GM03348 (cell line): ENCODE results near the gene XPC.

Experiments
- DNase-seq: peaks from one replicate; pipeline ENCODE4 v3.0.0; 2012; ENCODE audit warnings: low spot score

Gene XPC

GRCh38 chr3:14147617-14148016 lies 30.8 kb downstream of the XPC start:
- no peak for DNase-seq

- no peak for DNase-seq
Measured at GRCh38 chr3:14147066-14147435, 31.4 kb downstream of the XPC start.

- no peak for DNase-seq
Measured at GRCh38 chr3:14146381-14147065, 31.9 kb downstream of the XPC start.

- DNase-seq, result no peak
Measured at GRCh38 chr3:14145670-14146380, 32.6 kb downstream of the XPC start.

- DNase-seq, result peak; percentile 24
Measured at GRCh38 chr3:14145236-14145635, 33.2 kb downstream of the XPC start.

GRCh38 chr3:14144423-14145075 lies 33.9 kb downstream of the XPC start:
- peak; percentile 93 for DNase-seq

GRCh38 chr3:14143271-14144225 lies 34.9 kb downstream of the XPC start:
- peak; percentile 84 for DNase-seq

- no peak for DNase-seq
Measured at GRCh38 chr3:14142567-14143270, 35.7 kb downstream of the XPC start.

- DNase-seq, result no peak
Measured at GRCh38 chr3:14141602-14142341, 36.6 kb downstream of the XPC start.

GRCh38 chr3:14141144-14141543 lies 37.3 kb downstream of the XPC start:
- DNase-seq, result peak; percentile 40

GRCh38 chr3:14140668-14141067 lies 37.7 kb downstream of the XPC start:
- no peak for DNase-seq

- DNase-seq, result peak; percentile 55
Measured at GRCh38 chr3:14139771-14140170, 38.6 kb downstream of the XPC start.

- DNase-seq, result no peak
Measured at GRCh38 chr3:14138878-14139655, 39.3 kb downstream of the XPC start.

GRCh38 chr3:14138109-14138877 lies 40.1 kb downstream of the XPC start:
- no peak for DNase-seq

GRCh38 chr3:14137445-14137844 lies 41.0 kb downstream of the XPC start:
- no peak for DNase-seq

- no peak for DNase-seq
Measured at GRCh38 chr3:14137004-14137403, 41.4 kb downstream of the XPC start.

GRCh38 chr3:14135581-14135980 lies 42.8 kb downstream of the XPC start:
- DNase-seq, result no peak

- no peak for DNase-seq
Measured at GRCh38 chr3:14134291-14134690, 44.1 kb downstream of the XPC start.

- DNase-seq, result no peak
Measured at GRCh38 chr3:14133876-14134275, 44.5 kb downstream of the XPC start.
